ENCODE data around the gene DNAH10.
A peak's percentile ranks its signal among the peaks of the same experiment; 100 is the strongest.

DNAH10 gene

GRCh38 chr12:123888989-123889388, 126.9 kb downstream of the DNAH10 start:
- DNase-seq: no peak

- no peak for DNase-seq
Observed at GRCh38 chr12:123889848-123890535, 127.9 kb downstream of the DNAH10 start.

- no peak for DNase-seq
Observed at GRCh38 chr12:123890536-123890902, 128.4 kb downstream of the DNAH10 start.

- DNase-seq: no peak
Observed at GRCh38 chr12:123891011-123891410, 128.9 kb downstream of the DNAH10 start.

DNA sequence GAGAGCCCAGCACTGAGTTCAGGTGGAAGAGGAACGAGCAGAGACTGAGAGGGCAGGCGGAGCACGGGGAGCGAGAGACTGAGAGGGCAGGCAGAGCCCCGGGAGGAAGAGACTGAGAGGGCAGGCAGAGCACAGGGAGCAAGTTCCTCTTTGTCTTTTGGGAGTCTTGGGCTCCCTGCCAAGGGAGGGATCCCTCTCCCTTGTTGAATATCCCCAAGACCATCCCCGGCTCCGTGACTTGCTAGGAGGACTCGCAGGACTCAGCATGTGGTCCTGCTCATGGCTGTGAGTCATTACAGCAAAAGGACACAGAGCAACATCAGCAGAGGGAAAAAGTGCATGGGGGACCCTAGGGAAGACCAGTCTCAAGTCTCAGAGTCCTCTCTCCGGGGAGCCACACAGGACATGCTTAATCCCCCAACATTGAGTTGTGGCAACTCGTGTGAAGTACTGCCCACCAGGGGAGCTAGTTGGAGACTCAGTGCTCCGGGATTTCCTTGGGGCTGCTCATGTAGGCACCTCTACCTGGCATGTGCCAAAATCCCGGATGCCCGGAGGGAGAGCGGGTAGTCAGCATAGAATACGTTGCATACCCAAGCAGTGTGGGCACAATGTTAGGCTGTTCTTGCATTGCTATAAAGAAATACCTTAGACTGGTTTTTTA, 129.5 kb downstream of the DNAH10 start:
- DNase-seq: no peak

DNA sequence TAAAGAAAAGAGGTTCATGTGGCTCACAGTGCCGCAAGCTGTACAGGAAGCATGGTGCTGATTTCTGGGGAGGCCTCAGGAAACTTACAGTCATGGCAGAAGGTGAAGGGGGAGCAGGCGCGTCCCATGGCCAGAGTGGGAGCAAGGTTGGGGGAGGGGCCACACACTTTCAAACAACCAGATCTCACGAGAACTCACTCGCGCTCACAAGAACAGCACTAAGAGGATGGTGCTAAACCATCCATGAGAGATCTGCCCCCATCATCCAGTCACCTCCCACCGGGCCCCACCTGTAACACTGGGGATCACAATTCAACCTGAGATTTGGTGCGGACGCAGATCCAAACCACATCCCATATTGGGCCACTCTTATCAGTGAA, 130.1 kb downstream of the DNAH10 start:
- DNase-seq: no peak

DNA sequence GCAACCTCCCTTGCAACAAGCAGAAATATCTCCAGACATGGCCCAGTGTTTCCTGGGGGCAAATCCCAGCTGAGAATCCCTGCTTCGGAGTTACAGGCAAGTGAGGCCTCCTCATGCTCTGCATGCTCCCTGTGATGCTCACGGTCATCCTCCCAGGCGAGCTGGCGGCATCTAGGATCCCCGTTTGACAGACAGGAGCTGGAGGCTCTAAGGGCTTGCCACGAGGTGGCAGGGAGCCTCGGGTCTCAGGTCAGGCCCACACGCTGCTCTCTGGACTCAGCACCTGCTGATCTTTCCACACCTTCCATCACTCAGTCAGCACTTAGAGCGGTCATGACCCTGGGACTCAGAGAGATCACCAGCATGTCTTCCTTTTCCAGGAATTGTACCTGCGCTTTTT, 130.8 kb downstream of the DNAH10 start:
- no peak for DNase-seq

GRCh38 chr12:123893276-123893675, 131.2 kb downstream of the DNAH10 start:
- DNase-seq: no peak

DNA sequence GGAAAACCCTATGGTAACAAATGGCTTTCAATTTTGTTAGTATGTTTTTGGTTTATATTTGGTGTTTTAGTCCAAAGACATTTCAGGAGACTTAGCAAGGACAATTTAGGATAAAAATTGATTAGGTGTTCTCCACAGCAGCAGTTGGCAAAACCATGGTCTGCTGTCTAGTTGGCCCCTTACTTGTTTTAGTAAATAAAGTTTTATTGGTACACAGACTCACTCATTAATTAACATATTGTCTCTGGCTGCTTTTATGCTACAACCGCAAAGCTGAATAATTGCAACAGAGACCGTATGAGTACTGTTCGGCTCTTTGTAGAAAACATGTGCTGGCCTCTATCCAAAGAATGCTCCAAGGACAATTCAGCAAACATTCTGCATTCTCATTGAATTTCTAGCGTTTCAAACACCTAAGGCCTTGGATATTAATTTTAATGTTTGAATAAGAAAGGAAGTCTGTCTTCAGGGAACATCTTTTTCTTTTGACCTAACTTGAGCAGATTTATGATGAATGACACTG, 132.8 kb downstream of the DNAH10 start:
- DNase-seq: no peak

DNA sequence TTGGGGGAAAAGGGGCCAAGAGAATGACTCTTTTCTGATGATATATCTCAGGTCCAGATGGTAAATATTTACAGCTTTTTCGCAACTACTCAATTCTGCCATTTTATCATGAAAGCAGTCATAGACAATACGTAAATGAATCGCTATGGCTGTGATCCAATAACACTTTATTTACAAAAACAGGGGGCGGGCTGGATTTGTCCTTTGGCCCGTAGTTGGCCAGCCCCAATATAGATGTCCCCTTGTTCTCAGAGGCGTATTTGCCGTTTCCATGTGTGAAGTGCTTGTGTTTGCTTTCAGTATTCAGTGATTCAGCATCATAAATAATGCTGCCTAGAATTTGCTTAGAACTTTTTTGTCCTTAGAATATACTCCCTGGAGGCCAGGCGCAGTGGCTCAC, 133.3 kb downstream of the DNAH10 start:
- no peak for DNase-seq

GRCh38 chr12:123896767-123897166, 134.7 kb downstream of the DNAH10 start:
- no peak for DNase-seq

DNA sequence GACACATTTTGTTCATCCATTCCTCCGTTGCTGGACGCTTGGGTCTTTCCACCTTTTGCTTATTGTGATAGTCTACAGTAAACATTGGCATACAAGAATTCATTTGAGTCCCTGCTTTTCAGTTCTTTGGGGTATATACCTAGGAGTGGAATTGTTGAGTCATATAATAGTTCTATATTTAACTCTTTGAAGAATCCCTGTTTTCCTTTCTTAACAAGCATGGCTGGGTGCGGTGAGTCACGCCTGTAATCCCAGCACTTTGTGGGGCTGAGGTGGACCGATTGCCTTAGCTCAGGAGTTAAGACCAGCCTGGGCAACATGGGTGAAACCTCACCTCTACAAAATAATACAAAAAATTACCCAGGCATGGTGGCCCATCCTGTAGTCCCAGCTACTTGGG, 135.1 kb downstream of the DNAH10 start:
- DNase-seq: no peak

- no peak for DNase-seq
Observed at GRCh38 chr12:123898673-123899072, 136.6 kb downstream of the DNAH10 start.

GRCh38 chr12:123899368-123899767, 137.3 kb downstream of the DNAH10 start:
- no peak for DNase-seq

DNA sequence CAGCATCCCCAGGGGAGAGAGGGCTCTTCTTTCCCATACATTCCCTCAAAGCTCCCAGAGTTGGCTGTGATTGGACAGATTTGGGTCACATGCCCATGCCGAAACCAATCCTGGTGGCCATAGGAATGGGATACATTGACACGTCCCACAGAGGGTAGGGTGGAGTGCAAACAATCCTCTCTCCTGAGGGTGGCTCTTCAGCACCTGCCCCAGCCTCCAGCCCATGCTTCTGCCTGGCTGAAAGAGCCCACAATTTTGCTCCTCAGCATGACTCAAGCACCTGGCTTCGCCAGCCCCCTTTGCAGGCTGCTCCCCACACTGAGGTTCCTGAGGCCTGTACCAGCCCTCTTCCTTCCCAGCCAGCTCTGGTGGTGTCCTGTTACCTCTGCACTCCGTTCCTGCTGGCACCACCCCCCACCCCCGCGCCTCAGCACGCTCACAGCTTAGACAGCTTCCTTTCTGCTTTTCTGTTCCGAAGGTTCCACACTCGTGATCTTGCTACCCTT, 138.8 kb downstream of the DNAH10 start:
- DNase-seq: no peak

DNA sequence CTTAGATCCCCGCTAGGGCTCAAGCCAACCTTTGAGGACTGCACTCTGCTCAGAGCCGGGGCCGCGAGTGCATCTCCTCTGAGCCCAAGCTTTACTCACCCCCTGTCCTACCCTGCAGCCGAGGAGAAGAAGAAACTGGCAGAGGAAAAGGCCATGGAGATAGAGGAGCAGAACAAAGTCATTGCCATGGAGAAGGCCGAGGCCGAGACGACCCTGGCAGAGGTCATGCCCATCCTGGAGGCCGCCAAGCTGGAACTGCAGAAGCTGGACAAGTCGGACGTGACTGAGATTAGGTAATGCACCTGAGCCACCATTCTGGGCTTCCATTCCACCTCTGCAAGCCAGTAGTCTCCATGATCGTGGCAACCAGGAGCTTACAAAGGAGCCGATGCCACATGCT, 140.7 kb downstream of the DNAH10 start:
- no peak for DNase-seq

DNA sequence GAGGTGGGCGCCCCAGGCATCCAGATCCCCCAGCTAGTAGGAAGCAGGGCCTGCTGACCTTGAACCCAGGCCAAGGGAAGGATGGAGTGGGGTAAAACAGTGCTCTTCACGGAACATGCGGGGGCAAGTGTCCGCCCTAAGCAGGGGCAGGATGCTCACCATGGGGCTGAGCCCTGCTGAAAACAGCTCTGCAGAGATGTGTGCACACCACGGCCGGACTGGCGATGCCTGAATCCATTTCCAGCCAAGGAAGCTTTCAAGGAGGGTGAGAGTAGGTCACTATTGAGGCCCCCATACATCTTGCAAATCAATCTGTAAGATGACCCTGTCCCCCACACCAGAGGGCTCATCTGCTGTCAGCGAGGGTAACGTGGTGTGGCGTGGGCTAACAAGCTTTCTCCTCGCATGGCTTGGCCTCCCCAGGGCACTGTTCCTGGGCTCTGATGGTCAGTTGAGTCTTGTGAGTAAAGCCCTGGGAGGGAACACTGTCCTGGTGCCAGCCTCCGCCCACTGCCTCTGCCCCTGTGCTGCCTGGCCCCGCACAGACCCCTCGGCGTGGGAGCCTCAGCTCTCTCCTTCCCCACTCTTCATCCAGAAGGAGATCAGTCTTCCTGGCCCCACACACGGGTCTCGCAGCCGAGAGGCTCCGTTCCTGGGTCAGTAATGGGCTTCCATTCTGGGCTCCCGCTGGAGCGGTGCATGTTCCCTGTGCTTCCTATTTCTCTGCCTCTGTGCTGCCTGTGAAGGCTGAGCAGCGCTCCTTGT, 141.4 kb downstream of the DNAH10 start:
- no peak for DNase-seq

GRCh38 chr12:123905319-123905925, 143.3 kb downstream of the DNAH10 start:
- DNase-seq: peak; percentile 58

DNA sequence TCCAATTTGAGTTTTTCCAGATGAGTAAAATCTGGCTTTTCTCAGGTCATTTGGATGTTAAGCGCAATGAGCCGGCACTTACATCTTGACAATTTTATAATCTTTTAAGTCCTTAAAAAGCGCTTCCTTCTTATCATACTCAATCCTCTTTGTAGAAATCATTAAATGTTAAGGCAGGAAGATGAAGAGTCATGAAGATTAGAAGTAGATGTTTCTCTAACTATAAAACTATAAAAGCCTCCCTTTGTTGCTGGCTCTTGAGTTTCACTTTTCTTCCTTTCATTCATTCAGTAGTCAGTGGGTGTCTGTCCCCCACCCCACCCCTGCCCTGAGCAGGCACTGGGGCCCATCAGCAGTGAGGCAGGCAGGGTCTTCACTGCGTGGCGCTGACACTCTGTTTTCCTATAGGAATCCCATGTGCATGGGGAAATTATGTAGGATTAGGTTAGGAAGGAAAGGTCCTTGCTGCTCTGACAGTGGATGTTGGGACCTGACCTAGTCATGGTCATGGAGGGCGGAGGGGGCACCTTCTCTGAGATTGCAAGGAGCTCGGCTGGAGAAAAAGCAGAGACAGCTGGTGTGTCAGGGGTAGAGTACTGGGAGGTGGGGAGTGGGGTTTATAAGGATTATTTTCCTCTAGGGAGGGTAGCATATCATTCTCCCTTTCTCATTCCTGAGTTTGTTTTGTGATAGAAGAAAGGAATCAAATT, 144.8 kb downstream of the DNAH10 start:
- no peak for DNase-seq

GRCh38 chr12:123907726-123908476, 145.8 kb downstream of the DNAH10 start:
- DNase-seq: no peak

DNA sequence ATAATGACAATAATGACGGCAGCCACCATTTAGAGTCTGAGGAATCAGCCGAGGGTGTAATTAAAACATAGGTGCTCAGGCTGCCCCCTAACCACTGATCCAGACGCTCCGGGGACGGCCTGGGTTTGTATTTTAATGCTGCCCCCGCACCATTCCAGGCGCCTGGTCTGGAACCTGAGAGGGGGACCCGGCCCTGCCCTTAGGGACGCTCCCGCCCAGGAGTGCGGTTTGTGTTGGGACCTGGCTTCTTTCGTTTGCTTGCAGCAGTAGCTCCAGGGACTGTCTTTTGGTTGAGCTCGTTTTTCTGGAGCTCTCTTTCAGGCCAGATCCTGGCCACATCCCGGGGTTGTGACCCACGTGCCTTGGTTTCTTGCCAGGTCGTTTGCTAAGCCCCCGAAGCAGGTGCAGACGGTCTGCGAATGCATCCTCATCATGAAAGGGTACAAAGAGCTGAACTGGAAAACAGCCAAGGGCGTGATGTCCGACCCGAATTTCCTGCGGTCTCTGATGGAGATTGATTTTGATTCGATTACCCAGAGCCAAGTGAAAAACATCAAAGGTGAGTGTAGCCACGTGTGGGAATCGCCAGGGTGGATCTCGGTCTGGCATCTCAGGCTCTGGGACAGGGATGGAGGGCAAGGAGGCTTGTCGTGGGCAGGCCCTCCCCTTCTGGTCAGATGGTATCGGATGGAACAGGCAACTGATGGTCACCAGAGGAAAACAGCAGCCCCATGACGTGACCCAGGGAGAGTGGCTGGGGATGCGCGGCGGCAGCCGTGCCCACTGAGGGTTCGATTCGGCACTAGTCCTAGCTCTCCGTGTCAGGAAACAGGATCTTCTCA, 147.0 kb downstream of the DNAH10 start:
- DNase-seq: no peak
